ENCODE measurements around the gene INKA1.
"Not testable (repeated sequence)": the region's sequence is repeated elsewhere in the genome, so short reads cannot be mapped to it uniquely, and the experiment has no call there.

Gene INKA1

GRCh38 chr3:49813497-49814174 is 10.6 kb downstream of the INKA1 start, which contains the start of gene UBA7:
UBA7 (minus strand) TSS chr3:49813953; CDS start chr3:49813787, 166 bp downstream.
- no peak for DNase-seq

DNA sequence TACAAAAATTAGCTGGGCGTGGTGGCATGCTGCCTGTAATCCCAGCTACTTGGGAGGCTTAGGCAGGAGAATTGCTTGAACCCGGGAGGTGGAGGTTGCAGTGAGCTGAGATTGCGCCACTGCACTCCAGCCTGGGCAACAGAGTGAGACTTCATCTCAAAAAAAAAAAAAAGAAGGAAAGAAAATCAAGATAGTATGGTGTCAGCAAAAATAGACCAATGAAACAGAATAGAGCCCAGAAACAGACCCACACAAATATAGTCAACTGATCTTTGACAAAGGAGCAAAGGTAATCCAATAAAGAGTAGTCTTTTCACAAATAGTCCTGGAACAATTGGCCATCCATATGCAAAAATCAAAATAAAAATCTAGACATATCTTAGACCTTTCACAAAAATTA is 20.1 kb downstream of the INKA1 start:
- not testable (repeated sequence) for DNase-seq

DNA sequence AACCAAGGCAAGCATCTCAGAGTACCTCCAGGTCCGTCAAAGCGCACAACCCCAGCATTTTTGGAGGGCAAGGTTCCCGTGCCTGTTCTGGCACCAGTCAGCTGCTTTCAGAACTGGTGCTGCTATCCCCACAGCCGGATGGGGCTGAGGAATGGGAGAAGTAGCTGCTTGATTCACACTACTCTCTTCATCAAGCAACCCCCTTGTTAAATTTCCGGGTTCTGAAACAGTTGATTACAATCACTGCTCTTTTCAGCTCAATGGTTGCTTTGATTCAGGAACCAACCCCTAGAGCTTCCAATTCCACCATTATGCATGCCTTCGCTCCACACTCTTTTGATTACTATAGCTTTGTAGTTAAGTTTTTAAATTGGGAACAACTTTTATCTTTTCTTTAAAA is 23.0 kb downstream of the INKA1 start:
- DNase-seq, result no peak

DNA sequence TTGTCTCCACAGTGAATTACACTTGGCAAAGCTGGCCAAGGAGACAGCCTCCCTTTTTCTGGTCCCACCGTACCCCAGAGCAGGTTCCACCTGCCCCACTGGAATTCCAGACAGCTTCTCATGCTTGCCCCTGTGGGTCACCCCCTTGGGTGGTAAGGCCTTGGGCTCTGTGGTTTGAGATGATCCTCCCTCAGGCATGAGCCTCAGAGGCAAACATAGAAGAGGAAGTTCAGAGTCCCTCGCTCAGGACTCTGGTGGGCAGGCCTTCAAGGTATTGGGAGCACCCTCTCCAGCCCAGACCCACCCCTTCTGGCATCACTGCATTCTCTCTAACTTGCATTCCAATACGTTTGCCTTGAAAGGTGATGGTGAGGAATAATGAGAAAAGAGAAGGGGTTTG is 28.3 kb downstream of the INKA1 start:
- DNase-seq, result no peak

GRCh38 chr3:49839193-49839809 is 36.2 kb downstream of the INKA1 start:
- DNase-seq, result no peak

- no peak for DNase-seq
Measured at GRCh38 chr3:49840388-49840787, 37.3 kb downstream of the INKA1 start.

DNA sequence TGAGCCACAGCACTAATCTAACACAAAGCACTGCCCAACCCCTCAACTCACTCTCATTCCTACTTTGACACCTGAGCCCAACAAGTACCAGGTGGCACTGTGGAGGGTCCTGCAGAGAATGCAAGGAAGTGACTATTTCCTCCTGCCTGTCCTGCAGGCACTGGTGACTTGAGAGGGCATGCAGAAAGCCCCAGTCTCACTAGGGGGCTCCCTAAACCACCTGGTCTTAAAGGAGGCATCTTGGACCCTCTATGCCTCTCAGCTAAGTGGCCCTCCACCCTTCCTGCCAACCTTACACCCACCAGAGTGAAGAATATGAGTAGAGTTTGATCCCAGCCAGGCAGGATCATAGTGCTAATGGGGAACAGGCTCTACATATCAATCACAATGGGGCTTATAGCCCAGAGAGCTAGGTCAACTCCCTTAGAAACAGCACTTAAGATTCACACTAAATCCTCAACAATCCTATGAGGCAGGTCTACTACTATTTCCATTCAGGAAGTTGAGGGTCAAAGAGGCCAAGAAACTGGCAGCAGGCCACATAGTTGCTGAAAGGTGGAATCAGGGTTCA is 38.1 kb downstream of the INKA1 start:
- no peak for DNase-seq

DNA sequence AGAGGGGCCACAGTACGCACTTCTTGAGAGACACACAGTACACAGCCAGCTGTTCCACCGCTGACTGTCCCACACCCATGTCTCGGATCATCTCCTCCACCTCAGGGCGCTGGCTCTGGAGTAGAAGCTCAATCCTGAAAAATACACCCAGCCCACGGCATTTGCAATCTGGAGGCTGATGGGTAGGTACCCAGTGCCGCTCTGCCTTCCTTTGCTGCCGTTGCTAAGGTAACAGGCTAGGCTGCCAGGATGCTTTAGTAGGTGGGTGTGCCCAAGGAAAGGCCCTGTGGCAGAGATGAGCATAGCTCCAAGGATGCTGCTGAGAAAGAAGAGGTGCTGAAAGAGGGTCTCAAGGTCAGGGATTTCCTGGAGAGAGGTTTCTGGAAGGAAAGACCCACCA is 38.7 kb downstream of the INKA1 start:
- DNase-seq, result no peak

- DNase-seq, result no peak
Measured at GRCh38 chr3:49842843-49843517, 39.9 kb downstream of the INKA1 start.

GRCh38 chr3:49844464-49845183 is 41.6 kb downstream of the INKA1 start:
- DNase-seq, result no peak

DNA sequence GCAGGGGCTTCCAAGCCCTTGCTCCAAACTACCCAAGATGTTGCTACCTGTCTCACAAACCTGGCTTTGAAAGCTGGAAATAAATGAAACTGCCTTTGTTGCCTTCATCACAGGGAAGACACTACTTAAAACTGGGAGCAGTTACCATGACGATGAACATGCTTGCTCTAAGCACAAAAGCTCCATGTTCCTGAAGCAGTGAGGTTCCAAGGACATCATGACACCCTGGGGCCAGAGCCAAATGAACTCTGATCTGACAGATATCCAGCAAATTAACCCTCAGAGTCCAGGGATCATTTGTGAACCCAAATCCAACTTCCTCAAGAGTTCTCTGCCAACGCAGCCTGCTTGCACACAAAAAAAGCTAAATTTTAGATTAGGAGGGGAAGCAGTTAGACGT is 42.6 kb downstream of the INKA1 start:
- DNase-seq, result no peak

All from NCI-H1436 treated with DMSO at 0.1 percent for 48 hours (cell line).